Smooth muscle cell (in vitro differentiated cells): ENCODE results near the gene ASIC4. TPM values are rescaled to one million over a fixed set of nuclear protein-coding genes. Genes with fewer than 3 reads are reported as not detected.

ENCODE experiments used
- DNase-seq: peaks from one replicate; lab custom pipeline; 2025; ENCODE audit not compliant: unreplicated experiment; lab: John Stamatoyannopoulos, UW
- H2AFZ ChIP-seq: fragments of 200-600 bp; sonication (generic); 2 replicates; pipeline ENCODE4 v1.6.0; 2016; ENCODE audit warnings: antibody characterized with exemption, low read depth, mild to moderate bottlenecking
- H3F3A ChIP-seq: fragments of 200-600 bp; sonication (generic); 2 replicates; pipeline ENCODE4 v1.6.0; 2017; ENCODE audit warnings: antibody characterized with exemption, low read depth
- H3K27ac ChIP-seq: fragments of 200-600 bp; sonication (generic); 2 replicates; pipeline ENCODE4 v1.5.1; 2016; ENCODE audit warnings: low read depth, mild to moderate bottlenecking
- H3K27me3 ChIP-seq: fragments of 200-600 bp; sonication (generic); 2 replicates; pipeline ENCODE4 v1.6.1; 2016; ENCODE audit warnings: low read depth, mild to moderate bottlenecking
- H3K36me3 ChIP-seq: fragments of 200-600 bp; sonication (generic); 2 replicates; pipeline ENCODE4 v1.5.1; 2016; ENCODE audit warnings: low read depth
- H3K4me1 ChIP-seq: fragments of 200-600 bp; sonication (generic); 2 replicates; pipeline ENCODE4 v1.5.1; 2016; ENCODE audit warnings: low read depth
- H3K4me2 ChIP-seq: fragments of 200-600 bp; sonication (generic); 2 replicates; pipeline ENCODE4 v1.6.0; 2016; ENCODE audit warnings: mild to moderate bottlenecking
- H3K4me3 ChIP-seq: fragments of 200-600 bp; sonication (generic); 2 replicates; pipeline ENCODE4 v1.5.1; 2016; ENCODE audit warnings: mild to moderate bottlenecking
- H3K79me2 ChIP-seq: fragments of 200-600 bp; sonication (generic); 2 replicates; pipeline ENCODE4 v1.6.0; 2016; ENCODE audit warnings: low read depth, mild to moderate bottlenecking
- H3K9ac ChIP-seq: fragments of 200-600 bp; sonication (generic); 2 replicates; pipeline ENCODE4 v1.6.0; 2016; ENCODE audit warnings: low read depth
- H3K9me3 ChIP-seq: fragments of 200-600 bp; sonication (generic); replicated peaks from 2 replicates; pipeline ENCODE4 v1.5.1; 2016; ENCODE audit warnings: low read depth
- H4K20me1 ChIP-seq: fragments of 200-600 bp; sonication (generic); 2 replicates; pipeline ENCODE4 v1.6.0; 2016; ENCODE audit warnings: low read depth
- WGBS: methylation state at CpG from one replicate; pipeline ENCODE4 v1.1.7; 2016; ENCODE audit warnings: low lambda C conversion rate; 5-methylcytosine and 5-hydroxymethylcytosine counted together
- polyA plus RNA-seq: library from polyadenylated mRNA; unstranded; fragments of >200 nt; fragmentation: Nextera tagmentation; extraction: Ambion mirVana; gene quantifications from 2 replicates; pipeline ENCODE4 v1.2.1, GENCODE V29; 2016
- total RNA-seq: library from RNA; depleted of rRNA; stranded (reverse); fragments of >200 nt; gene quantifications from 2 replicates; pipeline ENCODE4 v1.2.3, GENCODE V29; 2014
- TF ChIP-seq, protein P1 (sequence below): fragments of 200-600 bp; sonication (generic); IDR thresholded peaks from 2 replicates; pipeline ENCODE4 v1.5.1; 2017; ENCODE audit warnings: borderline replicate concordance, mild to moderate bottlenecking, antibody characterized with exemption; ENCODE audit not compliant: insufficient read depth, poor library complexity, severe bottlenecking

ASIC4 gene
- total and polyA plus RNA-seq, 2 experiments from 2014 or later = 0.32 to 0.49 TPM

DNA sequence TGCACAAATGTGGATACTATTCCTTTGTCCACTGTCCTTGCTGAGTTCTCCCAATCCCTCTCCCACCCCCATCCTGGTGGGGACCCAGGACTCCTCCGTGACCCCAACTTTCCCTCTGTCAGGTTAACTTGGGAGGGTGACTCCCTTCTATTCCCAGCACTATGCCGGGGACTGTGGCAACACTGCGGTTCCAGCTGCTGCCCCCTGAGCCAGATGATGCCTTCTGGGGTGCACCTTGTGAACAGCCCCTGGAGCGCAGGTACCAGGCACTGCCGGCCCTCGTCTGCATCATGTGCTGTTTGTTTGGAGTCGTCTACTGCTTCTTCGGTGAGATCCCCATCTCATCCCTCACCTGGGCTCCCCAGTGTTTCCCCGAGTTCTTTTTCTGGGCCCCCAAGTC is 30.3 kb downstream of the ASIC4 start:
- H3K4me1 ChIP-seq = peaks cover 15% of the 10 kb centered on the region
- H3F3A ChIP-seq = no peaks in the 10 kb centered on the region
- DNase-seq = no peak
- WGBS = 74% methylated on average over 9 of the region's 9 CpGs
- peaks cover 33% of the 10 kb centered on the region for H4K20me1 ChIP-seq
- TF ChIP-seq, protein P1, sequence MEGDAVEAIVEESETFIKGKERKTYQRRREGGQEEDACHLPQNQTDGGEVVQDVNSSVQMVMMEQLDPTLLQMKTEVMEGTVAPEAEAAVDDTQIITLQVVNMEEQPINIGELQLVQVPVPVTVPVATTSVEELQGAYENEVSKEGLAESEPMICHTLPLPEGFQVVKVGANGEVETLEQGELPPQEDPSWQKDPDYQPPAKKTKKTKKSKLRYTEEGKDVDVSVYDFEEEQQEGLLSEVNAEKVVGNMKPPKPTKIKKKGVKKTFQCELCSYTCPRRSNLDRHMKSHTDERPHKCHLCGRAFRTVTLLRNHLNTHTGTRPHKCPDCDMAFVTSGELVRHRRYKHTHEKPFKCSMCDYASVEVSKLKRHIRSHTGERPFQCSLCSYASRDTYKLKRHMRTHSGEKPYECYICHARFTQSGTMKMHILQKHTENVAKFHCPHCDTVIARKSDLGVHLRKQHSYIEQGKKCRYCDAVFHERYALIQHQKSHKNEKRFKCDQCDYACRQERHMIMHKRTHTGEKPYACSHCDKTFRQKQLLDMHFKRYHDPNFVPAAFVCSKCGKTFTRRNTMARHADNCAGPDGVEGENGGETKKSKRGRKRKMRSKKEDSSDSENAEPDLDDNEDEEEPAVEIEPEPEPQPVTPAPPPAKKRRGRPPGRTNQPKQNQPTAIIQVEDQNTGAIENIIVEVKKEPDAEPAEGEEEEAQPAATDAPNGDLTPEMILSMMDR = no peak
- no peak overlapping the region for H3K27ac ChIP-seq
- peaks cover 9% of the 10 kb centered on the region for H3K79me2 ChIP-seq
- peak overlapping the region; percentile 97 for H3K4me2 ChIP-seq
- H3K27me3 ChIP-seq = no peaks in the 10 kb centered on the region
- H3K4me3 ChIP-seq = peak overlapping the region; percentile 82
- H3K36me3 ChIP-seq = no peaks in the 10 kb centered on the region
- H3K9ac ChIP-seq = no peak overlapping the region
- no peaks in the 10 kb centered on the region for H3K9me3 ChIP-seq
- H2AFZ ChIP-seq = no peak overlapping the region

DNA sequence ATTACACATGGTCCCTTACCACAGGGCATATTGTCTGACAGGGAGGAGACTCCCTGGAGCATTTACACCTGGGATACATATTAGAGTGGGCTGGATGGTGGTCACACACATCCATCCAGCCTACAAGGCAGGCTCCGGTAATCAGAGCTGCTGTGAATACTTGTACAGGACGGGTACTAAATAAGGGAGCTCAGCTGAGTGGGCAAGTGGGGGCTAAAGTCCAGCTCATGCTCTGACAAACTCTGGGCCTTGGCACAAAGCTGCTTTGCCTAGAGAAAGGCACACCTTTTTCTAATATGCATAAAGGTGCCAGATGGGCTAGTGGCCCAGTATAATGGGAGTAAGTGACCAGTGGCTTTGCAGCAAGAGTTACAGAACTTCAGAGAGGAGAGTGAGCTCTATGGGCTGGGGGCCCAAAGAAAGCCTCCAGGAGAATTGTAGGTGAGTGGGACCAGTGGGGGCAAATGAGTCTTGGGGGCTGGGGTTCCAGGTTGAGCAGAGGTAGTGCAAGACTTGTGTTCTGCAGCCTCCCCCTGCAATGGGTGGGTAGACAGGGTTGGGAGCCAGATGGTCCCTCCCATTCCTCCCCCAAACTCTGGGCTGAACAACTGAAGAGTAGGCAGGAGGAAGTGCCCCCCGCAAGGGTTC is 31.1 kb downstream of the ASIC4 start:
- Histone ChIP-seq H3K27ac (no peak overlapping the region), H3F3A (no peaks in the 10 kb centered on the region), H3K36me3 (no peaks in the 10 kb centered on the region), H2AFZ (no peak overlapping the region), H3K9ac (no peak overlapping the region), H3K9me3 (no peaks in the 10 kb centered on the region), H4K20me1 (peaks cover 24% of the 10 kb centered on the region), H3K4me3 (no peak overlapping the region), H3K27me3 (no peaks in the 10 kb centered on the region), H3K79me2 (peaks cover 9% of the 10 kb centered on the region), H3K4me1 (peaks cover 15% of the 10 kb centered on the region), H3K4me2 (no peak overlapping the region)
- 89% methylated on average over 2 of the region's 3 CpGs for WGBS
- no peak for DNase-seq
- TF ChIP-seq, protein P1 = no peak

DNA sequence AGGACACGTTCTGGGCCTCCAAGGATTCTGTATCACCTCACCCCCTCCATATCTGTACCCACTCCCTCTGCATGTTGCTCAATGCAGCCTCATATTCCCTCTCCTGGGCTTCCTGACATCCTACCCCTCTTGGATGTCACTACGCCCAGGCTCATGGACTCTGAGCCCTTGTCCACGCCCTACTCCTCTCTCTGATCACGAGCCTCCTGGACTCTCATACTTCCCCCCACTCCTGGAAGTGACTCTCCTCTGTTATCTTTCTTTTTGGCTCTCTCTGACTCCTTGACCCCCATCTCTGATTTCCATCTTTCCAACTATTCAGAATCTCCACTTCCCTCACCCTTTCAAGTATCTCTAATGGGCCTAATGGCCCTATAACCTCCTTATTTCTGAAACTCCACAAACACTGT is 31.7 kb downstream of the ASIC4 start:
- no peaks in the 10 kb centered on the region for H3F3A ChIP-seq
- H2AFZ ChIP-seq = no peak overlapping the region
- H3K4me2 ChIP-seq = no peak overlapping the region
- peaks cover 22% of the 10 kb centered on the region for H4K20me1 ChIP-seq
- no peak overlapping the region for H3K27ac ChIP-seq
- no peaks in the 10 kb centered on the region for H3K36me3 ChIP-seq
- TF ChIP-seq, protein P1 = no peak
- H3K9ac ChIP-seq = no peak overlapping the region
- no peak overlapping the region for H3K4me3 ChIP-seq
- WGBS = 76% methylated on average over 4 of the region's 4 CpGs
- H3K4me1 ChIP-seq = peaks cover 15% of the 10 kb centered on the region
- no peak for DNase-seq
- H3K79me2 ChIP-seq = peaks cover 9% of the 10 kb centered on the region
- no peaks in the 10 kb centered on the region for H3K27me3 ChIP-seq
- H3K9me3 ChIP-seq = no peaks in the 10 kb centered on the region

DNA sequence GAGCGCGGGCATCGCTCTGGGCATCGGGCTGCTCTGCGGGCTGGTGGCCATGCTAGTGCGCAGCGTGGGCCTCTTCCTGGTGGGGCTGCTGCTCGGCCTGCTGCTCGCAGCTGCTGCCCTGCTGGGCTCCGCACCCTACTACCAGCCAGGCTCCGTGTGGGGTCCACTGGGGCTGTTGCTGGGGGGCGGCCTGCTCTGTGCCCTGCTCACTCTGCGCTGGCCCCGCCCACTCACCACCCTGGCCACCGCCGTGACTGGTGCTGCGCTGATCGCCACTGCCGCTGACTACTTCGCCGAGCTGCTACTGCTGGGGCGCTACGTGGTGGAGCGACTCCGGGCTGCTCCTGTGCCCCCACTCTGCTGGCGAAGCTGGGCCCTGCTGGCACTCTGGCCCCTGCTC is 33.3 kb downstream of the ASIC4 start:
- Histone ChIP-seq H3K4me2 (no peak overlapping the region), H3K27ac (no peak overlapping the region), H3K9ac (no peak overlapping the region), H3K4me1 (peaks cover 8% of the 10 kb centered on the region), H3K36me3 (no peaks in the 10 kb centered on the region), H3K4me3 (no peak overlapping the region), H4K20me1 (peaks cover 6% of the 10 kb centered on the region), H3K9me3 (no peaks in the 10 kb centered on the region), H3F3A (no peaks in the 10 kb centered on the region), H3K27me3 (no peaks in the 10 kb centered on the region), H2AFZ (no peak overlapping the region), H3K79me2 (peaks cover 1% of the 10 kb centered on the region)
- TF ChIP-seq, protein P1 = no peak
- no peak for DNase-seq
- 96% methylated on average over 26 of the region's 26 CpGs for WGBS
